H1 (cell line): ENCODE data around the gene ZBTB46. TPM values are rescaled to one million over a fixed set of nuclear protein-coding genes. Genes with fewer than 3 reads are reported as not detected.

ENCODE experiments used
- CTCF ChIA-PET: fragments of 300-600 bp; sonication (Branson Sonifier 250); formaldehyde crosslinking; loops from one replicate; lab custom pipeline; 2021; ENCODE audit not compliant: partially characterized antibody; lab: Charles Lee
- POLR2A ChIA-PET: fragments of 300-600 bp; sonication (Branson Sonifier 250); formaldehyde crosslinking; loops from one replicate; lab custom pipeline; 2021; ENCODE audit warnings: inconsistent platforms; ENCODE audit not compliant: partially characterized antibody; lab: Charles Lee
- DNase-seq, 2 experiments: peaks; one replicate each; pipeline versions ENCODE4 v3.0.0 to v3.0.0-alpha.2; 2010 to 2022; ENCODE audit warnings: low spot score in 2 of 2, low read depth in 1 of 2, mixed read lengths in 1 of 2
- FAIRE-seq: peaks from 2 replicates; lab custom pipeline; 2011; peaks lifted over from hg19 to GRCh38; lab: Jason Lieb, UNC
- H2AFZ ChIP-seq: 2 replicates; pipeline ENCODE4 v1.8.1; 2012; ENCODE audit warnings: low read length, inconsistent platforms
- H2AK5ac ChIP-seq: 2 replicates; pipeline ENCODE4 v1.6.1; 2013; ENCODE audit warnings: low read depth, low read length
- H2BK120ac ChIP-seq: replicated peaks from 2 replicates; pipeline ENCODE3; 2013; ENCODE audit warnings: low read depth, low read length, inconsistent platforms
- H2BK12ac ChIP-seq: 2 replicates; pipeline ENCODE4 v1.6.1; 2013; ENCODE audit warnings: low read depth, low read length
- H2BK15ac ChIP-seq: 2 replicates; pipeline ENCODE4 v1.6.1; 2013; ENCODE audit warnings: low read length
- H2BK20ac ChIP-seq: 2 replicates; pipeline ENCODE4 v1.6.1; 2013; ENCODE audit warnings: low read length
- H2BK5ac ChIP-seq: 2 replicates; pipeline ENCODE4 v1.6.1; 2013; ENCODE audit warnings: low read depth, low read length
- H3K14ac ChIP-seq: 2 replicates; pipeline ENCODE4 v1.6.1; 2013; ENCODE audit warnings: inconsistent platforms; ENCODE audit not compliant: insufficient read length
- H3K18ac ChIP-seq: 2 replicates; pipeline ENCODE4 v1.6.1; 2013; ENCODE audit warnings: low read length; ENCODE audit errors: extremely low read depth
- H3K23ac ChIP-seq: 2 replicates; pipeline ENCODE4 v1.6.1; 2013; ENCODE audit warnings: inconsistent platforms; ENCODE audit not compliant: insufficient read length
- H3K23me2 ChIP-seq: 2 replicates; pipeline ENCODE4 v1.6.1; 2013; ENCODE audit warnings: low read depth, low read length
- H3K27ac ChIP-seq: 2 replicates; pipeline ENCODE4 v1.6.1; 2011; ENCODE audit warnings: low read depth, low read length, inconsistent platforms
- H3K27me3 ChIP-seq, 4 experiments: replicated peaks in 1 of 4; 1 replicate in 1 of 4; 2 replicates in 3 of 4; pipeline versions ENCODE4 v1.6.1 to v1.8.1; 2011 to 2013; ENCODE audit warnings: low read length in 3 of 4, mild to moderate bottlenecking in 3 of 4, inconsistent platforms in 2 of 4, mixed read lengths in 2 of 4, moderate library complexity in 1 of 4; ENCODE audit not compliant: control insufficient read depth in 3 of 4, insufficient read depth in 3 of 4; ENCODE audit errors: extremely low read depth in 1 of 4
- H3K36me3 ChIP-seq, 4 experiments: 2 replicates each; pipeline versions ENCODE4 v1.6.1 to v1.8.1; 2011 to 2013; ENCODE audit warnings: mild to moderate bottlenecking in 4 of 4, low read length in 3 of 4, moderate library complexity in 2 of 4, control low read depth in 1 of 4, inconsistent platforms in 1 of 4; ENCODE audit not compliant: insufficient read depth in 4 of 4, control insufficient read depth in 2 of 4
- H3K4ac ChIP-seq: replicated peaks from 2 replicates; pipeline ENCODE3; 2013; ENCODE audit warnings: low read length, low read depth, mixed read lengths, inconsistent platforms; ENCODE audit not compliant: insufficient read length
- H3K4me1 ChIP-seq, 4 experiments: replicated peaks in 1 of 4; 1 replicate in 1 of 4; 2 replicates in 3 of 4; pipeline versions ENCODE4 v1.6.1 to v1.8.1; 2011 to 2013; ENCODE audit warnings: low read length in 3 of 4, inconsistent platforms in 2 of 4, mixed read lengths in 1 of 4; ENCODE audit not compliant: insufficient read depth in 4 of 4, control insufficient read depth in 3 of 4
- H3K4me2 ChIP-seq, 2 experiments: 2 replicates each; pipeline versions ENCODE4 v1.6.1 to v1.8.1; 2011 to 2013; ENCODE audit warnings: low read depth in 2 of 2, low read length in 2 of 2, control low read depth in 1 of 2, inconsistent platforms in 1 of 2, mild to moderate bottlenecking in 1 of 2; ENCODE audit not compliant: insufficient read depth in 1 of 2
- H3K4me3 ChIP-seq, 4 experiments: fragments of 200-600, 300-600 bp in 1 of 4; sonication (generic), shearing (Covaris generic), sonication (Bioruptor Twin) in 1 of 4; 2 replicates each; pipeline versions ENCODE4 v1.5.1 to v1.8.1; 2011 to 2016; ENCODE audit warnings: low read length in 4 of 4, low read depth in 3 of 4, control low read depth in 2 of 4, inconsistent platforms in 2 of 4, mild to moderate bottlenecking in 2 of 4, mixed read lengths in 1 of 4, moderate library complexity in 1 of 4; ENCODE audit not compliant: insufficient read depth in 2 of 4; ENCODE audit errors: extremely low read depth in 1 of 4
- H3K56ac ChIP-seq: replicated peaks from 2 replicates; pipeline ENCODE3; 2013; ENCODE audit warnings: low read depth, mild to moderate bottlenecking, mixed read lengths, low read length, inconsistent platforms; ENCODE audit not compliant: insufficient read length
- H3K79me1 ChIP-seq: 2 replicates; pipeline ENCODE4 v1.6.1; 2013; ENCODE audit warnings: low read depth, low read length, control low read depth
- H3K79me2 ChIP-seq, 2 experiments: 2 replicates each; pipeline versions ENCODE4 v1.6.1 to v1.8.1; 2012 to 2013; ENCODE audit warnings: low read length in 2 of 2, mild to moderate bottlenecking in 2 of 2, inconsistent platforms in 1 of 2; ENCODE audit not compliant: insufficient read depth in 2 of 2, control insufficient read depth in 1 of 2
- H3K9ac ChIP-seq, 4 experiments: replicated peaks in 1 of 4; 1 replicate in 1 of 4; 2 replicates in 3 of 4; pipeline versions ENCODE4 v1.6.1 to v1.8.1; 2011 to 2013; ENCODE audit warnings: low read depth in 3 of 4, low read length in 3 of 4, control low read depth in 2 of 4, mild to moderate bottlenecking in 2 of 4, moderate library complexity in 2 of 4, inconsistent platforms in 1 of 4; ENCODE audit errors: extremely low read depth in 1 of 4
- H3K9me3 ChIP-seq, 2 experiments: 2 replicates each; pipeline versions ENCODE4 v1.6.1 to v1.8.1; 2012 to 2013; ENCODE audit warnings: mild to moderate bottlenecking in 2 of 2, moderate library complexity in 2 of 2, control low read depth in 1 of 2, inconsistent platforms in 1 of 2, low read depth in 1 of 2, low read length in 1 of 2, mixed read lengths in 1 of 2; ENCODE audit not compliant: insufficient read depth in 2 of 2
- H4K20me1 ChIP-seq, 2 experiments: replicated peaks in 1 of 2; 2 replicates each; pipeline versions ENCODE3 to v1.8.1; 2011 to 2013; ENCODE audit warnings: inconsistent platforms in 2 of 2, low read length in 2 of 2, mild to moderate bottlenecking in 1 of 2; ENCODE audit not compliant: insufficient read depth in 2 of 2, control insufficient read depth in 1 of 2
- H4K5ac ChIP-seq: 2 replicates; pipeline ENCODE4 v1.6.1; 2013; ENCODE audit warnings: low read length, low read depth, mixed read lengths, inconsistent platforms; ENCODE audit not compliant: insufficient read length
- H4K8ac ChIP-seq: 2 replicates; pipeline ENCODE4 v1.8.0; 2013; ENCODE audit warnings: mild to moderate bottlenecking, moderate library complexity, low read length, inconsistent platforms; ENCODE audit not compliant: insufficient read depth; ENCODE audit errors: extremely low read depth
- H4K91ac ChIP-seq: replicated peaks from 2 replicates; pipeline ENCODE3; 2013; ENCODE audit warnings: low read length, mixed read lengths, inconsistent platforms; ENCODE audit not compliant: insufficient read length
- ASH2L ChIP-seq: fragments of 200-600, 300-600 bp; sonication (generic); IDR thresholded peaks from one replicate; pipeline ENCODE4 v1.7.1; 2017; ENCODE audit warnings: low read length
- BACH1 ChIP-seq: IDR thresholded peaks from 2 replicates; pipeline ENCODE4 v1.6.1; 2012; ENCODE audit warnings: low read length, improper control_type of control experiment
- CBX8 ChIP-seq: fragments of 300-800, 300-1000 bp; sonication (generic); IDR thresholded peaks from 2 replicates; pipeline ENCODE4 v1.7.1; 2016; ENCODE audit warnings: low read depth, low read length, borderline replicate concordance
- CHD1 ChIP-seq: IDR thresholded peaks from 2 replicates; pipeline ENCODE4 v1.6.1; 2012; ENCODE audit warnings: low read depth, low read length, improper control_type of control experiment
- POU5F1 ChIP-seq: IDR thresholded peaks from 2 replicates; pipeline ENCODE4 v1.6.1; 2011; ENCODE audit warnings: low read depth, mild to moderate bottlenecking, low read length, moderate library complexity
- SAP30 ChIP-seq: fragments of 300-600 bp; sonication (generic); IDR thresholded peaks from 2 replicates; pipeline ENCODE4 v1.7.1; 2012; ENCODE audit warnings: low read length, moderate library complexity, mild to moderate bottlenecking, inconsistent platforms; ENCODE audit not compliant: insufficient read depth, insufficient replicate concordance
- SP1 ChIP-seq: IDR thresholded peaks from 2 replicates; pipeline ENCODE4 v1.6.1; 2011; ENCODE audit warnings: low read depth, low read length
- TAF1 ChIP-seq: IDR thresholded peaks from 2 replicates; pipeline ENCODE4 v1.6.1; 2011; ENCODE audit warnings: mild to moderate bottlenecking, low read depth, low read length
- TBP ChIP-seq: IDR thresholded peaks from 2 replicates; pipeline ENCODE4 v1.6.1; 2011; ENCODE audit warnings: low read depth, low read length, improper control_type of control experiment
- YY1 ChIP-seq: IDR thresholded peaks from 2 replicates; pipeline ENCODE4 v1.6.1; 2011; ENCODE audit warnings: low read depth, mild to moderate bottlenecking, low read length
- WGBS, 2 experiments: shearing (Covaris generic) in 1 of 2; methylation state at CpG; one replicate each; pipeline versions ENCODE4 v1.1.6 to v1.1.7; 2013 to 2015; ENCODE audit warnings: low lambda C conversion rate in 2 of 2, mixed read lengths in 2 of 2, inconsistent platforms in 1 of 2, low coverage in 1 of 2, missing lambda C conversion rate in 1 of 2; ENCODE audit not compliant: insufficient replicate concordance in 2 of 2, insufficient coverage in 1 of 2, insufficient read length in 1 of 2; ENCODE audit errors: extremely low coverage in 1 of 2, missing lambda C conversion rate in 1 of 2; 5-methylcytosine and 5-hydroxymethylcytosine counted together
- polyA plus RNA-seq, 7 experiments: library from polyadenylated mRNA; depleted of rRNA in 3 of 7; stranded (reverse) in 5 of 7; unstranded in 2 of 7; fragments of >200 nt in 5 of 7; fragments of 200-250 nt in 2 of 7; gene quantifications; 1 replicate in 5 of 7; 2 replicates in 1 of 7; 4 replicates in 1 of 7; pipeline versions ENCODE4 v1.2.1 to v1.2.3, GENCODE V29; 2011 to 2013; ENCODE audit warnings: missing spikeins in 2 of 7, mixed read lengths in 2 of 7
- total RNA-seq: library from RNA; stranded (reverse); fragmentation: NEBNext Ultra II Directional; extraction: Animal tissue kit (Norgen Biotek cat#: 25700); gene quantifications from 2 replicates; pipeline ENCODE4 v1.2.1, GENCODE V29; 2021

Gene ZBTB46
- total and polyA plus RNA-seq, 2 of the 8 experiments (the other 6 are each of a cell fraction or from before 2014, with no cell fraction given), result 6.4 to 22.4 TPM

DNA sequence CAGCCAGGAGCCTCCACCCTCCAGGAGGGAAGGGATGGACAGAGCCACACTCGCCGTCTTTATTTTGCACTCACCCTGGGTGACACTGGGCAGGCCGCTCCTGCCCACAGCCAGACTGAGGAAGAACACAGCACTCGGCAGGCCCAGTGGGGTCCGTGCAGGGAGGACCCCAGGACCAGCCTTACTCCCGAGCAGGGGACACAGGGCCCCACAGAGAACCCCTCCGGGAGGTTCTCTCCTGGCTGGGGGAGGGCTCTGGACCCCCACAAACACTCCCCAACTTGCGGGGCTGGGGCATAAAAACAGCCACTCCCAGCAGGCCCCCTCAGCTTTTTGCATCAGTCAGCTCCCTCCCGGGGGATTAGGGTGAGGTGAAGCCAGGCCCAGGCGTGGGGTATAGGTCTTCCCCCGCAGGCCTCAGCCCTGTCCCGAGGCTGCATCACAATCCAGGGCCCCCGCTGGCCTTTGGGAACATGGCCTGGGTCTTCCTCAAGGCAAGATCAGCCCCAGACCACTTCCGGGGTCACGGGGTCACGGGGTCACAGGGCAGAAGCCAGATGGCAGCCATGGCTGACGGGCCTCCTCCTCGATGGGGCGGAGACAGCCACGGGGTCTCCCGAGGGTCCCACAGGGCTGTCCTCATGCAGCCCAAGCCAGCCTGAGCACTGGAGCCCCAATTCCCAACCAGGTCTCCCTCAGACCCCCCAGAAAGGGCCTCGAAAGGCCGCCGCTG is 131.4 kb downstream of the ZBTB46 start:
- no peak overlapping the region for H3K9ac ChIP-seq
- H3K4ac ChIP-seq, result no peak overlapping the region
- FAIRE-seq, result no peak
- TF ChIP-seq ASH2L (no peak), BACH1 (no peak), TBP (no peak), SAP30 (no peak), CBX8 (no peak), POU5F1 (no peak), YY1 (no peak), SP1 (no peak), CHD1 (no peak), TAF1 (no peak)
- TF ChIP-seq, all 59 proteins: peak for 0
- Histone ChIP-seq H3K4me1 (peaks cover 0 to 12% (median 7%) of the 10 kb centered on the region in 4 experiments; a peak in 4 of 7 replicates), H3K4me3 (no peak overlapping the region), H4K5ac (no peak overlapping the region), H3K4me2 (no peak overlapping the region), H3K27ac (no peak overlapping the region), H2BK120ac (no peak overlapping the region), H3K23ac (no peak overlapping the region), H3K79me1 (no peaks in the 10 kb centered on the region), H3K56ac (no peak overlapping the region), H4K91ac (no peak overlapping the region), H2BK5ac (no peak overlapping the region), H4K20me1 (peaks cover 2 to 10% of the 10 kb centered on the region in 2 experiments), H3K18ac (no peak overlapping the region; the same call in none of the 2 replicates), H4K8ac (peak overlapping the region; percentile 65; the same call in 1 of the 2 replicates), H2BK12ac (no peak overlapping the region), H3K9me3 (no peaks in the 10 kb centered on the region), H2AFZ (no peak overlapping the region), H2BK20ac (no peak overlapping the region), H3K14ac (no peak overlapping the region), H2BK15ac (no peak overlapping the region), H3K27me3 (no peaks in the 10 kb centered on the region), H3K23me2 (peaks cover 5% of the 10 kb centered on the region; the same call in 1 of the 2 replicates), H3K36me3 (peaks cover 0 to 3% (median under 1%) of the 10 kb centered on the region in 4 experiments; a peak in 3 of 8 replicates), H2AK5ac (no peak overlapping the region), H3K79me2 (no peaks in the 10 kb centered on the region)
- ChIA-PET CTCF (interaction anchor here (0.7 to 2.2 kb wide), 4 partner anchors 8 to 162 kb away, joined by 3 to 9 read pairs (median 4); partner anchors contain the start of genes ARFRP1 and ZGPAT), POLR2A (interaction anchor here (0.5 to 4.2 kb wide), 15 partner anchors 9 to 510 kb away, joined by 3 to 31 read pairs (median 4); partner anchors contain the start of genes RTEL1 and UCKL1)
- 85% methylated on average over 16 of the region's 24 CpGs; no CpG with 5 or more reads in 1 of the 2 experiments for WGBS, 2 experiments
- DNase-seq, result no peak
